Stimulated activated CD4-positive, alpha-beta T cell treated with anti-CD3 and anti-CD28 coated beads, Interleukin-2, amount 100 ng/mL, for 24 hours (primary cell): Measurements from ENCODE around the gene RPS6KA5.
"Not testable (repeated sequence)": the region's sequence is repeated elsewhere in the genome, so short reads cannot be mapped to it uniquely, and the experiment has no call there.

Experiments used
- DNase-seq, 2 donors: peaks; one replicate each; pipeline ENCODE4 v3.0.0-alpha.2; 2020

RPS6KA5 gene

DNA sequence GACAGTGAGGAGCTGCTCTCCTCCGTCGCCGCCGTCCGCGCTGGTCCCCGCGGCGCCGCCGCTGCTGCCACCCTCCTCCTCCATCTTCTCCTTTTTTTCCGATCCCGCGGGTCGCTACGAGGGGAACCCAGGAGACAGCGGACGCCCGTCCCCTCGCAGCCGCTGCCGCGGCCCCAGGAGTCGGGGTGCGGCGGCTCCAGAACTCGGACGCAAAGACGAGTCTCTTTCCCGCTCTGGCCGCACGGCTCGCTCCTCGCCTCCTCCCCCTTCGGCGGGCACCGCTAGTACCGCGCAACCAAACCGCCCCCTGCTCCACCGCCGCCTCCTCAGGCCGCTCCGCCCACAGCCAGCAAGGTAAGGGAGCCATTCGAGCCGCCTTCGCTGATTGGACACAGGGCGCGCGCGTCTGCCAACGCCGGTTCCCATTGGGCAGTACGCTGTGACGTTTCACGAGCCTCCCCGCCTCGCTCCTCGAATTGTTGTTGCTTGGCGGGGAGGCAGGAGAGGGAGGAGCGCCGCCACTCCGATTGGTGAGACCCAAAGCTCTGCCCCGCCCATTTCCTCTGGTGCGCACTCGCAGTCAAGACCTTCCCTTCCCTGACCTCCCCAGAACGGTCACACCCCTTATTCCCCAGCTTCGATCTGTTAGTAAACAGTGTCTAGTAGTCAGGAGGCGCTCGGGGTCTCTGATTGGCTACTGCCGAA is at the start of gene RPS6KA5:
TSS of gene RPS6KA5 (minus strand) at position 291 of the 705 bp plus-strand sequence. CDS start at position 84, 207 bp downstream.
- peak; percentile 100 for DNase-seq

GRCh38 chr14:91108941-91109611 is 48.6 kb upstream of the RPS6KA5 start:
- peak; percentile 17 to 29 for DNase-seq

DNA sequence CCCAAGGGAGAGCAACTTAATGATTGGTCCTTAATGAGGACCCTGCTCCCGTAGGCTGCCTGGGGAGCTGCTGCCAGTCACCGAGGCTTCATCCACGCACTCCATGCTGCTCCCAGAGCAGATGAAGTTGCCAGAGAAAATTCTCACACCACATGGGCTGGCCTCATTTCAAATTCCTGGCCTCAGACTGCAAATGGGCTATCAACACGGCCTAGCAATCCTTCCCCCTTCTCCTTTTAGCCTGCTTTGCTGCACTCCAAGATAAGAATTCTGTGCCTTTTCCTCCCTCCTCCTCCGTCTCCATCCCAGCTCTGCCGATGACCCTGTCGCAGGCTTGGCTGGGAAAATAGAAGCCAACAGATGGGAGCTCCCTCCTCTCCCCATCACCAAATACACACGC is 42.7 kb upstream of the RPS6KA5 start:
- no peak for DNase-seq

GRCh38 chr14:91100102-91100501 is 39.7 kb upstream of the RPS6KA5 start:
- DNase-seq = no peak

DNA sequence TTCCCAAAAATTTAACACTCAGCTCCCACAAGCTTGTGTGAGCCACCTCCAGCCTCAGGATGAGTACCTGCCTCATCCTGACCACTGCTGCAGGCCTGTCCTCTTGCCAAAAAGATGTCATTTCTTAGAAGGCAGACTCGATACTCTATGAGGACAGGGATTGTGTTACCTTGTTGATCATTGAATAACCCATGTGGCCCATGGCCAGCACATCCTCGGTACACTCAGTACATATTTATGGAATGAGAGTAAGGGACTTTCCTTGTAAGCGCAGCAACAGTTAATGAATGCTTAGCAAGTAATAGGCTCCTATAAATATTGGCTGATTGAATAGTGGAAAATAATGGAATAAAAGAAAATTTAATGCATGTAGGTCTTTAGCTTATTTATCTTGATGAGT is 38.1 kb upstream of the RPS6KA5 start:
- no peak for DNase-seq

DNA sequence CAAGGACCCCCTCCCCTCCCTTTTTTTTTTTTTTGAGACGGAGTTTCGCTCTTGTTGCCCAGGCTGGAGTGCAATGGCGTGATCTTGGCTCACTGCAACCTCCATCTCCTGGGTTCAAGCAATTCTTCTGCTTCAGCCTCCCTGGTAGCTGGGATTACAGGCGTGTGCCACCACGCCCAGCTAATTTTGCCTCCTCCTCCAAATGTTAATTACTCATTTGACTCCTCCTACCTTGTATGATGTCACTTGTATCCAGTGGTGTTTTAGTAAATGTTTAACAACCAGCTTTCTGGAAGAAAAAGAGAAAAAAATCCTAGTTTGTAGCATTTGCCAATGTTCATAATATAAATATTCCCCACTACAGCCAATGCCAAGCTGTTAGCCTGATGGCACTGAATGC is 37.2 kb upstream of the RPS6KA5 start:
- not testable (repeated sequence) for DNase-seq

DNA sequence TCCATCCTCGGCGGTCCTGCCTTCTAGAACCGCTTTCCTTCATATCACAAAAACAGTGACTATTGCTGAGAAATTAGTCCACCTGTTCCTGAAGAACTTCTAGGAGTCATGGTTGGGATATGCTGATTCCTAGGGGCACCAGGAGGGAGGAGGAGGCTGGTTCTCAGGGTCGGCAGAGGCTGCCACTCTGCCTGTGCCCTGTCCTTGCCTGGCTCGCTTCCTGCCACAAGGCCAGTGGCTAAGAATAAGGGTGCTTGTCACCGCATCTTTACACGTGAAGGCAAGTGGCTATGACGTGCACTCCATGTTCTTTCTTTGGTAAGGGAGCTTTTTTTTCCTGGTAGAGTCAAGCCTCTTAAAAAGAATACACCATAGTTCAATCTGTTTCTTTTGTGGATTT is 34.7 kb upstream of the RPS6KA5 start:
- no peak for DNase-seq

- no peak for DNase-seq
These were observed 34.3 kb upstream of the RPS6KA5 start for GRCh38 chr14:91094772-91095171.

DNA sequence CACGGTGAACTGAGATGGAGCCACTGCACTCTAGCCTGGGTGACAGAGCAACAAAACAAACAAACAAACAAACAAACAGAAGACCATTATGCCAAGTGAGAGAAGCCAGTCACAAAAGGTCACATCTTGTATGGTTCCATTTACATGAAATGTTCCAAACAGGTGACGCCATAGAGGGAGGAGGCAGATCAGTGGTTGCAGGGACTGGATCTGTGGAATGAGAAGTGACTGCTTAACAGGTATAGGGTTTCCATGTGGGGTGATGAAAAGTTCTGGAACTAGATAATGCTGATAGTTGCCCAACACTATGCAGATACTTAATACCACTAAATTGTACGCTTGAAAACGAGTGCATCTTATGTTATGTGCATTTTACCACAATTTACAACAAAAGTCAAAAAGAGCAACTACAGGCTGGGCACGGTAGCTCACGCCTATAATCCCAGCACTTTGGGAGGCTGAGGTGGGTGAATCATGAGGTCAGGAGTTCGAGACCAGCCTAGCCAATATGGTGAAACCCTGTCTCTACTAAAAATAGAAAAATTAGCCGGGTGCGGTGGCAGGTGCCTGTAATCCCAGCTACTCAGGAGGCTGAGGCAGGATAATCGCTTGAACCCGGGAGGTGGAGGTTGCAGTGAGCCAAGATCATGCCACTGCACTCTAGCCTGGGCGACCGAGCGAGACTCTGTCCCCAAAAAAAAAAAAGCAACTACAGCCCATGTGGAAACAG is 33.5 kb upstream of the RPS6KA5 start:
- DNase-seq = not testable (repeated sequence)

DNA sequence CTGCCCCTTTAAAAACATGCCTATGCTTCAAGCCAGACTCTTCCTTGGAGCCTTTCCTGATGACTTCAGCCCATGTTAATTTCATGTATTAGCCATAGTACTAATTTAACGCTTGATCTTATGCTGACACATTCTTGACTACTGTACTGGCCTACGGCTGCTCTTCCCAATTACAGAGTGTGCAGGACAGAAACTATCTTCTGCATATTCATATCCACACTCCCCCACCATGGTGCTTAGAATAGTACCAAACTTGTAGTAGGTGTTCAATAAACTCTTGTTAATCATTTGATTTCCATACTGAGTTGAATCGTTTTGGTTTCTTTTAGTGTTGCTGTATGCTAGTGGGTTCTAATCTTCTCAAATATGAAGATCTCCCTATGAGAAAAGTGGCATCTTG is 31.6 kb upstream of the RPS6KA5 start:
- DNase-seq = no peak

- no peak for DNase-seq
These were observed 30.3 kb upstream of the RPS6KA5 start for GRCh38 chr14:91090743-91091142.

DNA sequence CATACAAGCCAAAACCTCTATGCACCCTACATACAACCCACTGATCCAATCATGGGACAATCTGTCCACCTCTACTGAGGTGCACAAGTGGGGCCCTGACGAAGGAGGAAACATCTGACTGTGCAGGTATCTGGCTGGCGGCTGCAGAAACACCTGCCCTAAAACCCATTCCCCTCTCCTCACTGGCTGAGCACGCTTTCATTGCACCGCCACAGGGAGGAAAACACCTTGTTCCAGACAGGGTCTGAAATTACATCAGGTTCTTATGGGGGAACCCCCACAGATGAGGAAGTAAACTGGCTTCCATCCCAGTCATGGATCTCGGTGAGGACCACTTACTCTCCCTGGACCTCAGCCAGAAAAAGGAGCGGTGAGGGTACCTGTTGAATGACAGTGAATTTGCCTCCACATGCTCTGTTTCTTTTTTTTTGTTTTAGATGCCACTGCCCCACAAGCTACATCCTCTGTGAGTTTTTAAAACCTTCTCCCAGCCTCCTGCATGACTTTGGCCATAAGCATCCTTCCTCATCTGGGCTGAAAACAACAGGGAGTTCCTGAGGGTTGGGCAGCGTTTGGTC is 29.6 kb upstream of the RPS6KA5 start:
- no peak for DNase-seq

DNA sequence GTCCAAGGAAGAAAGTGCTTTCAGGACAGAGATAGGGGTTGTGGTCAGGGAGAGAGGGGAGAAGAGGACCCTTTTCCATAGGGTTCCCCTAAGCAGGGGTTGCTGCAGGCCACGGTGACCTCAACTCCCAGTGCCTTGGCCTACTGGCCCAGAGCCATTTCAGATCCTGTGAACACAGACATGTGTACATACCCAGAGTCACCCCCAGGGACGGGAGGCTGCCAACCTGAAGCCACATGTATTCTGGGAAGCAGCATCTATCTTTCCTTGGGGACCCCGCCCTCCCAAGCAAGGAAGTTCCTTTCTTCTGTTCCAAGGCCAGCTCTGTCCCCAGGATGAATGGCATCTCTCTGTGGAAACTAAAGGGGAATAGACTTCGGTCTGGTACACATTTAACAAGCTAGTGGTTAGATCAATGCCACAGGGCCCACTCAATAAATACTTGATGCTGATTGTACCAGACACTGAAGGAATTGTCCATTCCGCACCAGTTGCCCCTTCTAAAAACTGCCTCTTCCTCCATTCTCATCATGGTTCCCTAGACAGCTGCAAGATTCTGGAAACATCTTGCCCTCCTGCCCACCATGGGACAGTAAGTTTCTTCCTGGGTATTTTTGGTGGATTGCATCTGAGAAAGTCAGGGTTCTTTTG is 28.3 kb upstream of the RPS6KA5 start:
- no peak for DNase-seq

- DNase-seq = not testable (repeated sequence)
These were observed 27.0 kb upstream of the RPS6KA5 start for GRCh38 chr14:91087470-91087869.

DNA sequence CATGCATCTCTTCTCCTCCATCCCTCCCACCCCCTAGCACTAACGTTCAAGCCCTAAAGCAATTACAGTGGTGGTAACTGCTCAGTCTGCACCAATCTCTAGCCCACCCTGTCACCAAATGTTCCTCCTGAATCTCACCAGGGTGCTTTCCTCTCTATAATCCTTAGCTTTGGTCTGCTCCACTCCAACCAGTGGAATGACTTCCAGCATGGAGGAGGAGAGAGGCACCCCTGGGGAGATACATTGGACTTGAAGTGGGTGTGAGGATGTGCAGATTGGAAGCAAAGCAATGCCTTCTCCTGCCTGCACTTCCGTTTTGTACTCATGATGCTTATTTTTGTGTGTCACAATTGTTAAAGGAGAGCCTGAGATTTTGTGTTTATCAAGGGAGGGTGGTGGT is 24.1 kb upstream of the RPS6KA5 start:
- DNase-seq = no peak

GRCh38 chr14:91082282-91082681 is 21.8 kb upstream of the RPS6KA5 start:
- no peak for DNase-seq

GRCh38 chr14:91080071-91080470 is 19.6 kb upstream of the RPS6KA5 start:
- no peak for DNase-seq

DNA sequence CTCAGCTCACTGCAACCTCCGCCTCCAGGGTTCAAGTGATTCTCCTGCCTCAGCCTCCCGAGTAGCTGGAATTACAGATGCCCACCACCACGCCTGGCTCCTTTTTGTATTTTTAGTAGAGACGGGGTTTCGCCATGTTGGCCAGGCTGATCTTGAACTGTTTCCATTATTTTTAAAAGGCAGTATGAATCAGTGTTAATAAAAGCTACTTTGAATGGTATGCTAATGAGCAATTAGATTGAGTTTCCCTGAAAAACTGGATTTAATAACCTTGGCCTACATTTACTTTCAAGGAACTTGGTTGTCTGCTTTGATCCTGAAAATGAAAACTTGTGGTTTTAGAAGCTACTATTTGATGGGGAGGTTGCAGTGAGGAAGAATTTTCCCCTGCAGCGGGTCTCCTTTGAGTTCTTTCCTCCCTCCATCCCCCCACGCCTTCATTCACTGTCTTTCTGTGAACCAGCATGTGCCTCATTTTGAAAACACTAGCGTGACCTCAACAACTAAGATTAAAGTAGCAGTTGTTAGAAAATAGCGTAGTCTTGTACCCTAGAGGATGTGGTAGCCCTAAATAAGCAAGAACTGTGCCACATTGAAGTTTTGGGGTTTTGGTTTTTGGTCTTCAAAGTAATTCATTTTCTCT is 17.8 kb upstream of the RPS6KA5 start:
- peak; percentile 59 to 63 for DNase-seq

- DNase-seq = no peak
These were observed 15.1 kb upstream of the RPS6KA5 start for GRCh38 chr14:91075553-91075952.

GRCh38 chr14:91070572-91070971 is 10.1 kb upstream of the RPS6KA5 start:
- DNase-seq = no peak

DNA sequence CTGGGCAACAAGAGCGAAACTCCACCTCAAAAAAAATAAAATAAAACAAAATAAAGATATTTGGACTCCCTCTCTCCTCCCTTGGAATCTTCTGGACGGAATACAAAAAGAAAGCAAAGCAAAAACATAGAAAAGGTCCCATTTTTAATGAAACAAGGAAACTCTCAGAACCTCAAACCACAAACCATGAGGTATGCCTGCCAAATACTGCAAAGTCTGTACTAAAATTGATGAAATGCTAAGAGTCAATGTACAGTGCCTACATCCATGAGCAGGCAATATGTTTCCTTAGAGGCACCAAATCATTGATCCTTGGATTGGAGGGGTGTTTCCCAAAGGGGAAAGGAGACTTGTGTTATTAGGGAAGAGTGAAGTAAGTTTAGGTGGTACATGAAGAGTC is 8.2 kb upstream of the RPS6KA5 start:
- DNase-seq = no peak

DNA sequence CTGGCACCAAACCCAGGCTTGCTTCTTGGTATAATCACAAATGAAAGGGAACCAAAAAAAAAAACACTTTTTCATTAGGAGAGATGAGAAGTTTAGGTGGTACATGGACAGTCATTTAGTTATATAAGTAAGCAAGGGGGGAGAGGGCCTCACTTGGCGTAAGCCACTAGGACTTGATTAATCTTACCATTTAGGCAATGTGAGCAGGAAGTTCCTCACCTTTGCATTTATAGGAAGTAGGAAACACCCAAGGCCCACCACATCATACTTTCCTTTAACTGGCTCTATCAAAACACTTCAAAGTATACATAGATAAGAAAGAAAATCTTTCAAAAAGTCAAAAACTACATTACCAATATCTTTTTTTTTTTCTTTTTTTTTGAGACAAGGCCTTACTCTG is 6.7 kb upstream of the RPS6KA5 start:
- peak; percentile 21 to 30 for DNase-seq

DNA sequence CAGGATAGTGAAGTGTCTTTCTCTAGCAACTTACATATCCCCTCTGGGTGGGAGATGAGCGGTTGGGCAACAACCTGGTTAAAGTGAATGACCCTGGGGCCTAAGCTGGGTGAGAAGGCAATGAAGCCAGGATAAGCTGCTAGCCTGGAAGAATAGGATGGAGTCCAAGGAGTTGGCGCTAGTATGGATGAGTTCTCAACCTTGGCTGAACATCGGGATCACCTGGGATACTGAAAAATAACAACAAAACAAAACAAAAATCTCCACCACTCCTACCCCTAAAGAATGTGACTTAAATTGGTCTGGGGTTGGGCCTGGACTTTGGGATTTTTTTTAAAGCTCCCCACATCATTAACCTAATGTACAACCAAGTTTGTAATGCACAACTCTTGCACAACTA is 4.8 kb upstream of the RPS6KA5 start:
- DNase-seq = no peak
